GM12878 (cell line): ENCODE results near the gene EBLN2. TPM values are rescaled to one million over a fixed set of nuclear protein-coding genes. Genes with fewer than 3 reads are reported as not detected.

Experiments
- ATAC-seq: fragments of 200-7000 bp; cut with Tn5 transposase; 3 replicates; pipeline ENCODE4 v1.9.1; 2020; ENCODE audit warnings: mild to moderate bottlenecking, moderate library complexity
- BruUV-seq: library from RNA; stranded (reverse); fragments of 400-500 nt; replicated peaks from 2 replicates; lab custom pipeline; 2021; lab: Mats Ljungman, UMichigan
- CTCF ChIA-PET: fragments of 300-600 bp; sonication (Branson Sonifier 250); formaldehyde crosslinking; extraction: SDS; loops from one replicate; lab custom pipeline; 2021; ENCODE audit warnings: inconsistent platforms; lab: Yijun Ruan, JAX
- POLR2A ChIA-PET: fragments of 350-600 bp; formaldehyde crosslinking; extraction: SDS; loops from one replicate; lab custom pipeline; 2021; ENCODE audit warnings: inconsistent platforms; lab: Charles Lee
- RAD21 ChIA-PET: fragments of 300-600 bp; sonication (Branson Sonifier 250); formaldehyde crosslinking; loops from one replicate; lab custom pipeline; 2023; ENCODE audit warnings: antibody characterized with exemption; ENCODE audit not compliant: unreplicated experiment; lab: Charles Lee
- SMC1A ChIA-PET: fragments of 300-600 bp; sonication (Branson Sonifier 250); formaldehyde crosslinking; loops from one replicate; lab custom pipeline; 2023; ENCODE audit not compliant: unreplicated experiment, uncharacterized antibody; lab: Charles Lee
- DNase-seq: peaks from one replicate; pipeline ENCODE4 v3.0.0-alpha.2; 2011; ENCODE audit warnings: low read depth, low spot score
- FAIRE-seq: peaks from 3 replicates; lab custom pipeline; 2011; peaks lifted over from hg19 to GRCh38; lab: Jason Lieb, UNC
- H2AFZ ChIP-seq: 2 replicates; pipeline ENCODE4 v1.6.0; 2011; ENCODE audit warnings: low read depth, low read length, control low read depth; ENCODE audit not compliant: control insufficient read depth
- H3K27ac ChIP-seq: 2 replicates; pipeline ENCODE4 v1.5.1; 2011; ENCODE audit warnings: control low read depth; ENCODE audit not compliant: control insufficient read depth, insufficient read depth
- H3K27me3 ChIP-seq, 2 experiments: replicated peaks in 1 of 2; 2 replicates each; pipeline versions ENCODE4 v1.6.0 to v1.6.1; 2011; ENCODE audit warnings: low read length in 1 of 2; ENCODE audit not compliant: control insufficient read depth in 2 of 2, insufficient read depth in 2 of 2
- H3K36me3 ChIP-seq, 2 experiments: 2 replicates each; pipeline ENCODE4 v1.5.1; 2011; ENCODE audit warnings: low read length in 1 of 2; ENCODE audit not compliant: control insufficient read depth in 2 of 2, insufficient read depth in 2 of 2
- H3K4me1 ChIP-seq: 2 replicates; pipeline ENCODE4 v1.6.1; 2011; ENCODE audit warnings: mild to moderate bottlenecking, low read length, moderate library complexity, mixed read lengths; ENCODE audit not compliant: control insufficient read depth, insufficient read depth
- H3K4me2 ChIP-seq: 2 replicates; pipeline ENCODE4 v1.6.0; 2011; ENCODE audit warnings: control low read depth; ENCODE audit not compliant: control insufficient read depth, insufficient read depth
- H3K4me3 ChIP-seq: fragments of 200-600 bp; sonication (generic); 2 replicates; pipeline ENCODE4 v1.5.1; 2016
- H3K79me2 ChIP-seq: 2 replicates; pipeline ENCODE4 v1.6.0; 2011; ENCODE audit warnings: low read length; ENCODE audit not compliant: control insufficient read depth, insufficient read depth
- H3K9ac ChIP-seq: 2 replicates; pipeline ENCODE4 v1.8.0; 2011; ENCODE audit warnings: low read length, control low read depth, mixed read lengths; ENCODE audit not compliant: control insufficient read depth, insufficient read depth
- H3K9me3 ChIP-seq: replicated peaks from 3 replicates; pipeline ENCODE4 v1.5.1; 2011; ENCODE audit warnings: mild to moderate bottlenecking, low read length; ENCODE audit not compliant: control insufficient read depth, insufficient read depth
- H4K20me1 ChIP-seq: 2 replicates; pipeline ENCODE4 v1.6.0; 2011; ENCODE audit not compliant: control insufficient read depth, insufficient read depth
- CREM ChIP-seq: IDR thresholded peaks from 2 replicates; pipeline ENCODE4 v1.6.1; 2014; ENCODE audit warnings: antibody characterized with exemption, low read depth
- EGR1 ChIP-seq, 2 experiments: IDR thresholded peaks; 1 replicate in 1 of 2; 2 replicates in 1 of 2; pipeline ENCODE4 v1.6.1; 2011 to 2012; ENCODE audit warnings: low read depth in 2 of 2, low read length in 2 of 2, borderline replicate concordance in 1 of 2, mild to moderate bottlenecking in 1 of 2, moderate library complexity in 1 of 2
- KDM1A ChIP-seq: fragments of 200-600 bp; sonication (generic); IDR thresholded peaks from 2 replicates; pipeline ENCODE4 v1.6.1; 2016; ENCODE audit warnings: borderline replicate concordance
- MXI1 ChIP-seq: fragments of 150-350 bp; IDR thresholded peaks from 2 replicates; pipeline ENCODE4 v1.6.1; 2011; ENCODE audit warnings: low read depth, mild to moderate bottlenecking, inconsistent platforms, low read length, improper control_type of control experiment
- RUNX3 ChIP-seq: IDR thresholded peaks from 2 replicates; pipeline ENCODE4 v1.6.1; 2012; ENCODE audit warnings: low read length, inconsistent platforms
- TARDBP ChIP-seq: IDR thresholded peaks from 2 replicates; pipeline ENCODE4 v1.6.1; 2016; ENCODE audit warnings: borderline replicate concordance
- YY1 ChIP-seq: IDR thresholded peaks from 2 replicates; pipeline ENCODE4 v1.6.1; 2011; ENCODE audit warnings: low read depth, mild to moderate bottlenecking, low read length
- ZNF384 ChIP-seq: IDR thresholded peaks from 2 replicates; pipeline ENCODE4 v1.6.1; 2012; ENCODE audit warnings: low read depth, mild to moderate bottlenecking, low read length, improper control_type of control experiment, borderline replicate concordance
- WGBS: methylation state at CpG from one replicate; pipeline ENCODE4 v1.1.6; 2016; ENCODE audit warnings: low lambda C conversion rate; ENCODE audit not compliant: insufficient replicate concordance, insufficient coverage; ENCODE audit errors: missing lambda C conversion rate; 5-methylcytosine and 5-hydroxymethylcytosine counted together
- in situ Hi-C: fragments of 300-500 bp; cut with MboI; formaldehyde crosslinking; loops from 9 replicates; pipeline ENCODE4 v1.14.3; 2018; ENCODE audit warnings: mixed read lengths
- intact Hi-C: fragments of 100-400 bp; cut with micrococcal nuclease; formaldehyde crosslinking; loops from one replicate; pipeline ENCODE4 v1.14.2; 2022; ENCODE audit not compliant: unreplicated experiment
- polyA plus RNA-seq, 11 experiments: library from polyadenylated mRNA; depleted of rRNA in 4 of 11; unstranded in 6 of 11; stranded (reverse) in 5 of 11; fragments of >200 nt; fragmentation: Nextera tagmentation in 4 of 11; fragmentation: Illumina TruSeq in 1 of 11; extraction: Ambion mirVana in 4 of 11; extraction: Trizol in 1 of 11; gene quantifications; 1 replicate in 1 of 11; 2 replicates in 10 of 11; pipeline versions ENCODE4 v1.2.1 to v1.2.3, GENCODE V29; 2011 to 2016; ENCODE audit warnings: inconsistent platforms in 2 of 11, missing spikeins in 2 of 11, low read depth in 1 of 11
- total RNA-seq, 4 experiments: library from RNA; depleted of rRNA in 3 of 4; stranded (reverse); fragments of >200 nt in 3 of 4; fragmentation: Illumina TruSeq in 1 of 4; extraction: Trizol in 1 of 4; gene quantifications; 2 replicates each; pipeline versions ENCODE4 v1.2.1 to v1.2.3, GENCODE V29; 2013 to 2021
- TF ChIP-seq, protein P1 (sequence below): fragments of 450-650 bp; formaldehyde crosslinking; IDR thresholded peaks from 2 replicates; pipeline ENCODE4 v1.4.0; 2022; ENCODE audit warnings: mild to moderate bottlenecking, moderate library complexity
- TF ChIP-seq, protein P2 (sequence below): IDR thresholded peaks from 2 replicates; pipeline ENCODE4 v1.6.1; 2011; ENCODE audit warnings: low read depth, mild to moderate bottlenecking, low read length, moderate library complexity, borderline replicate concordance; ENCODE audit errors: extremely low read depth

EBLN2 gene
- total and polyA plus RNA-seq, 10 of the 15 experiments (the other 5 are each of a cell fraction or from before 2014, with no cell fraction given), result 0.84 to 6.8 (median 3.6) TPM

DNA sequence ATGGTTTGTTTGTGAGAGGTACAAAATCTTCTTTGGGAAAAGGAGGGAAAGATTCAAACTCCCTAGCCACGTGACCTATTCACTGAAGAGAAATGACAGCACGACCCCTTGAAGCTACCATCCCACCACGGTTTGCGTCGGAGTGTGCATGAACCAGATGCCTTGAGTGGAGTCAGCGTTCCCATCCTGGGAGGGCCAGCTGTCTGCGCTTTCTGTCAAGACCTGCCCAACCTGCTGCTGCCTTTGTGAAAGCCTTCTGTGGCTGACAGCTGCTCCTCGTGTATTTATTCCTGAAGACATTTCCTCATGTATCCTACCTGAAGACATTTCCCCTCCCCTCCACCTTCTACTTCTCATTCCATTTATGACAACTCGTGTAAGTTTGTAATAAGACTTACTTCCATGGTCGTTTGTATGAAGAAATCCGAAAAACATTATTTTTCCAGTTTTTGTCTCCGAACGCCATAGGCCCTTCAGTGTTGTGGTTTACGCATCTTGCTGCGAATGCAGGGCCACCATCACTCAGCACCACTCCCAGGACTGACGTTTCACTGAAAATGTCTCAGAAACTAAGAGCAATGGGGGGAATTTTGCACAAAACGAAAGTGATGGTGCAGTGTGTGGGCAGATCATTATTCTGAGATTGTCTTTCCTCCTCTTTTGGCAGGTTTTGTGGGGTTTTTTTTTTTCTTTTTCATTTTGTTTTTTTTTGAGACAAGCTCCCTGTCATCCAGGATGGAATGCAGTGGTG lies 18.9 kb downstream of the EBLN2 start:
- Histone ChIP-seq H3K27me3 (no peaks in the 10 kb centered on the region), H3K9ac (no peak overlapping the region), H4K20me1 (no peaks in the 10 kb centered on the region), H3K36me3 (no peaks in the 10 kb centered on the region), H3K79me2 (no peaks in the 10 kb centered on the region), H3K4me2 (no peak overlapping the region; the same call in 1 of the 2 replicates), H3K4me1 (0 out of 2 replicates have a peak, but pooled peaks cover 3% of the 10 kb centered on the region), H3K9me3 (no peaks in the 10 kb centered on the region), H3K4me3 (no peak overlapping the region), H2AFZ (no peak overlapping the region), H3K27ac (no peak overlapping the region)
- BruUV-seq, result no TSS peak
- intact Hi-C loops, result no loop called here
- TF ChIP-seq ZNF384, result 0 out of 2 replicates have a peak, but pooled peaks have one; percentile 9
- 0 out of 2 replicates have a peak, but pooled peaks have one; percentile 28 for TF ChIP-seq CREM
- peak in 1 of 2 experiments; percentile 11; a peak in 1 of 3 replicates for TF ChIP-seq EGR1 (IDR thresholded peaks at IDR 0.05; ENCODE audit: borderline replicate concordance in 1 of 2, low read depth in 2 of 2, low read length in 2 of 2)
- no peak for TF ChIP-seq TARDBP
- no peak for TF ChIP-seq MXI1
- TF ChIP-seq RUNX3, result peak; percentile 55
- TF ChIP-seq, protein P1, sequence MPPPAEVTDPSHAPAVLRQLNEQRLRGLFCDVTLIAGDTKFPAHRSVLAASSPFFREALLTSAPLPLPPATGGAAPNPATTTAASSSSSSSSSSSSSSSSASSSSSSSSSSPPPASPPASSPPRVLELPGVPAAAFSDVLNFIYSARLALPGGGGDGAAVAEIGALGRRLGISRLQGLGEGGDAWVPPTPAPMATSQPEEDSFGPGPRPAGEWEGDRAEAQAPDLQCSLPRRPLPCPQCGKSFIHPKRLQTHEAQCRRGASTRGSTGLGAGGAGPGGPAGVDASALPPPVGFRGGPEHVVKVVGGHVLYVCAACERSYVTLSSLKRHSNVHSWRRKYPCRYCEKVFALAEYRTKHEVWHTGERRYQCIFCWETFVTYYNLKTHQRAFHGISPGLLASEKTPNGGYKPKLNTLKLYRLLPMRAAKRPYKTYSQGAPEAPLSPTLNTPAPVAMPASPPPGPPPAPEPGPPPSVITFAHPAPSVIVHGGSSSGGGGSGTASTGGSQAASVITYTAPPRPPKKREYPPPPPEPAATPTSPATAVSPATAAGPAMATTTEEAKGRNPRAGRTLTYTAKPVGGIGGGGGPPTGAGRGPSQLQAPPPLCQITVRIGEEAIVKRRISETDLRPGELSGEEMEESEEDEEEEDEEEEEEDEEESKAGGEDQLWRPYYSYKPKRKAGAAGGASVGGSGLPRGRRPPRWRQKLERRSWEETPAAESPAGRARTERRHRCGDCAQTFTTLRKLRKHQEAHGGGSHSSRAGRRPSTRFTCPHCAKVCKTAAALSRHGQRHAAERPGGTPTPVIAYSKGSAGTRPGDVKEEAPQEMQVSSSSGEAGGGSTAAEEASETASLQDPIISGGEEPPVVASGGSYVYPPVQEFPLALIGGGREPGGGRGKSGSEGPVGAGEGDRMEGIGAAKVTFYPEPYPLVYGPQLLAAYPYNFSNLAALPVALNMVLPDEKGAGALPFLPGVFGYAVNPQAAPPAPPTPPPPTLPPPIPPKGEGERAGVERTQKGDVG (CRISPR knock-in tag), result no peak
- no peak for TF ChIP-seq KDM1A
- TF ChIP-seq, protein P2, sequence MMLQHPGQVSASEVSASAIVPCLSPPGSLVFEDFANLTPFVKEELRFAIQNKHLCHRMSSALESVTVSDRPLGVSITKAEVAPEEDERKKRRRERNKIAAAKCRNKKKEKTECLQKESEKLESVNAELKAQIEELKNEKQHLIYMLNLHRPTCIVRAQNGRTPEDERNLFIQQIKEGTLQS, result no peak
- 0 out of 2 replicates have a peak, but pooled peaks have one; percentile 34 for TF ChIP-seq YY1
- CTCF ChIA-PET, result interaction anchor here (0.7 to 1.6 kb wide), 4 partner anchors 14 to 127 kb away, joined by 3 to 4 read pairs (median 3); no protein-coding TSS in a partner anchor
- in situ Hi-C loops, result loop anchor here (5.0 to 10.0 kb wide), 4 partner anchors 143 to 1346 kb away; no protein-coding TSS in a partner anchor
- FAIRE-seq, result no peak
- ATAC-seq, result peak; percentile 87
- SMC1A ChIA-PET, result interaction anchor here (1.3 to 1.6 kb wide), 3 partner anchors 24 to 119 kb away, joined by 3 to 5 read pairs (median 3); no protein-coding TSS in a partner anchor
- 61% methylated on average over 17 of the region's 17 CpGs for WGBS
- RAD21 ChIA-PET, result interaction anchor here (1.1 kb wide), 1 partner anchor 137 kb away, joined by 3 read pairs; no protein-coding TSS in a partner anchor
- POLR2A ChIA-PET, result interaction anchor here (0.5 kb wide), 1 partner anchor 53 kb away, joined by 7 read pairs; no protein-coding TSS in a partner anchor
- DNase-seq, result no peak
